Brain microvascular endothelial cell (primary cell): ENCODE data around the gene BSND.

Source experiments
- DNase-seq: peaks from one replicate; pipeline ENCODE4 v3.0.0-alpha.2; 2020
- H3K27ac ChIP-seq: fragments of 250-450 bp; sonication (Bioruptor Pico); 2 replicates; pipeline ENCODE4 v1.5.1; 2020; ENCODE audit warnings: mild to moderate bottlenecking, moderate library complexity
- H3K27me3 ChIP-seq: fragments of 250-450 bp; sonication (Bioruptor Pico); replicated peaks from 2 replicates; pipeline ENCODE4 v1.5.1; 2020; ENCODE audit warnings: mild to moderate bottlenecking
- H3K36me3 ChIP-seq: fragments of 250-450 bp; sonication (Bioruptor Pico); replicated peaks from 2 replicates; pipeline ENCODE4 v1.5.1; 2020; ENCODE audit warnings: mild to moderate bottlenecking
- H3K4me3 ChIP-seq: 2 replicates; pipeline ENCODE4 v1.5.1; 2011; ENCODE audit warnings: low read depth, mild to moderate bottlenecking, control low read depth, low read length, moderate library complexity
- CTCF ChIP-seq: IDR thresholded peaks from 2 replicates; pipeline ENCODE4 v1.5.1; 2011; ENCODE audit warnings: low read depth, mild to moderate bottlenecking, moderate library complexity, low read length, control low read depth, inconsistent platforms; ENCODE audit errors: missing control alignments
- in situ Hi-C: cut with HindIII; loops from 2 replicates; pipeline ENCODE4 v1.10.0; 2017; ENCODE audit warnings: low sequenced_read_pairs, low pct_ligation_motif_present

Gene BSND

GRCh38 chr1:55055951-55056631, 57.4 kb downstream of the BSND start:
- Histone ChIP-seq H3K27me3 (no peaks in the 10 kb centered on the region), H3K36me3 (no peaks in the 10 kb centered on the region), H3K27ac (no peak overlapping the region), H3K4me3 (no peak overlapping the region)
- no peak for TF ChIP-seq CTCF
- in situ Hi-C loops = no loop called here
- DNase-seq = no peak

GRCh38 chr1:55056632-55056992, 57.9 kb downstream of the BSND start:
- Histone ChIP-seq H3K27me3 (no peaks in the 10 kb centered on the region), H3K4me3 (no peak overlapping the region), H3K36me3 (no peaks in the 10 kb centered on the region), H3K27ac (no peak overlapping the region)
- in situ Hi-C loops = no loop called here
- no peak for TF ChIP-seq CTCF
- DNase-seq = no peak

GRCh38 chr1:55057270-55057955, 58.7 kb downstream of the BSND start:
- no peak overlapping the region for H3K27ac ChIP-seq
- DNase-seq = no peak
- no peak overlapping the region for H3K4me3 ChIP-seq
- no peak for TF ChIP-seq CTCF
- in situ Hi-C loops = no loop called here
- H3K36me3 ChIP-seq = no peaks in the 10 kb centered on the region
- H3K27me3 ChIP-seq = no peaks in the 10 kb centered on the region

- in situ Hi-C loops = no loop called here
- Histone ChIP-seq H3K27me3 (no peaks in the 10 kb centered on the region), H3K27ac (no peak overlapping the region), H3K36me3 (no peaks in the 10 kb centered on the region), H3K4me3 (no peak overlapping the region)
- no peak for TF ChIP-seq CTCF
- DNase-seq = no peak
Observed at GRCh38 chr1:55057956-55058298, 59.2 kb downstream of the BSND start.

- no peak overlapping the region for H3K27ac ChIP-seq
Observed at GRCh38 chr1:55059302-55060132, 60.8 kb downstream of the BSND start.

More at GRCh38 chr1:55059302-55060132, 60.8 kb downstream of the BSND start:
- Histone ChIP-seq H3K27me3 (no peaks in the 10 kb centered on the region), H3K4me3 (no peak overlapping the region), H3K36me3 (no peaks in the 10 kb centered on the region)
- no peak for TF ChIP-seq CTCF
- in situ Hi-C loops = no loop called here
- no peak for DNase-seq
